GM19328 (cell line): ENCODE measurements around the gene TMEM183A.
"Not testable (repeated sequence)": the region's sequence is repeated elsewhere in the genome, so short reads cannot be mapped to it uniquely, and the experiment has no call there.

Experiments used
- ATAC-seq: cut with Tn5 transposase; IDR thresholded peaks from one replicate; pipeline ENCODE4 v1.9.1; 2021; ENCODE audit warnings: mild to moderate bottlenecking, moderate library complexity; ENCODE audit not compliant: unreplicated experiment

Gene TMEM183A

GRCh38 chr1:202987255-202987654, 19.9 kb upstream of the TMEM183A start:
- ATAC-seq, result no peak

GRCh38 chr1:202987922-202988583, 19.1 kb upstream of the TMEM183A start:
- no peak for ATAC-seq

GRCh38 chr1:202989879-202990278, 17.3 kb upstream of the TMEM183A start:
- ATAC-seq, result no peak

GRCh38 chr1:202991112-202991511, 16.1 kb upstream of the TMEM183A start:
- ATAC-seq, result no peak

- ATAC-seq, result no peak
Observed at GRCh38 chr1:202994756-202995155, 12.4 kb upstream of the TMEM183A start.

- no peak for ATAC-seq
Observed at GRCh38 chr1:202998836-202999750, 8.1 kb upstream of the TMEM183A start.

GRCh38 chr1:203000217-203000944, 6.8 kb upstream of the TMEM183A start:
- no peak for ATAC-seq

GRCh38 chr1:203001986-203002385, 5.2 kb upstream of the TMEM183A start:
- no peak for ATAC-seq

- ATAC-seq, result no peak
Observed at GRCh38 chr1:203002951-203003350, 4.2 kb upstream of the TMEM183A start.

GRCh38 chr1:203005395-203006142, 1.6 kb upstream of the TMEM183A start:
- ATAC-seq, result not testable (repeated sequence)

- ATAC-seq, result no peak
Observed at GRCh38 chr1:203009185-203009584, 2.0 kb downstream of the TMEM183A start.

GRCh38 chr1:203011582-203011981, 4.4 kb downstream of the TMEM183A start:
- ATAC-seq, result no peak

GRCh38 chr1:203017061-203017460, 9.9 kb downstream of the TMEM183A start:
- no peak for ATAC-seq

GRCh38 chr1:203017692-203018091, 10.5 kb downstream of the TMEM183A start:
- no peak for ATAC-seq

- ATAC-seq, result not testable (repeated sequence)
Observed at GRCh38 chr1:203022855-203023254, 15.7 kb downstream of the TMEM183A start.

GRCh38 chr1:203025686-203026030, 18.5 kb downstream of the TMEM183A start:
- ATAC-seq, result no peak

- peak; percentile 81 for ATAC-seq
Observed at GRCh38 chr1:203026031-203026665, 19.0 kb downstream of the TMEM183A start, which contains the start of gene PPFIA4. Gene PPFIA4 (plus strand): TSS chr1:203026491. CDS start chr1:203039009, 12,518 bp downstream.

- peak; percentile 32 for ATAC-seq
Observed at GRCh38 chr1:203026666-203027663, 19.8 kb downstream of the TMEM183A start.
